Activated CD8-positive, alpha-beta memory T cell treated with anti-CD3 and anti-CD28 coated beads, Interleukin-2, amount 50 U/mL, for 4 hours (primary cell): ENCODE data around the gene C1orf105.

Source experiments
- DNase-seq: peaks from one replicate; pipeline ENCODE4 v3.0.0-alpha.2; 2020

C1orf105 gene

GRCh38 chr1:172496678-172497077 lies 76.2 kb downstream of the C1orf105 start:
- no peak for DNase-seq

- no peak for DNase-seq
These were observed 76.7 kb downstream of the C1orf105 start for GRCh38 chr1:172497230-172497629.

GRCh38 chr1:172498857-172499256 lies 78.4 kb downstream of the C1orf105 start:
- no peak for DNase-seq

GRCh38 chr1:172499636-172500141 lies 79.2 kb downstream of the C1orf105 start:
- no peak for DNase-seq

GRCh38 chr1:172500207-172500606 lies 79.7 kb downstream of the C1orf105 start:
- no peak for DNase-seq

GRCh38 chr1:172507741-172508140 lies 87.3 kb downstream of the C1orf105 start:
- DNase-seq, result no peak

- DNase-seq, result no peak
These were observed 90.0 kb downstream of the C1orf105 start for GRCh38 chr1:172510479-172510878.

- DNase-seq, result no peak
These were observed 92.1 kb downstream of the C1orf105 start for GRCh38 chr1:172512591-172512990.

GRCh38 chr1:172513479-172513878 lies 93.0 kb downstream of the C1orf105 start:
- no peak for DNase-seq

- DNase-seq, result no peak
These were observed 93.6 kb downstream of the C1orf105 start for GRCh38 chr1:172514108-172514507.

- DNase-seq, result no peak
These were observed 95.0 kb downstream of the C1orf105 start for GRCh38 chr1:172515436-172515835.

- DNase-seq, result no peak
These were observed 95.4 kb downstream of the C1orf105 start for GRCh38 chr1:172515927-172516326.

GRCh38 chr1:172517081-172517480 lies 96.6 kb downstream of the C1orf105 start:
- DNase-seq, result no peak

GRCh38 chr1:172517545-172517944 lies 97.1 kb downstream of the C1orf105 start:
- no peak for DNase-seq
